Measurements from ENCODE around the gene CD300LF.

Gene CD300LF

DNA sequence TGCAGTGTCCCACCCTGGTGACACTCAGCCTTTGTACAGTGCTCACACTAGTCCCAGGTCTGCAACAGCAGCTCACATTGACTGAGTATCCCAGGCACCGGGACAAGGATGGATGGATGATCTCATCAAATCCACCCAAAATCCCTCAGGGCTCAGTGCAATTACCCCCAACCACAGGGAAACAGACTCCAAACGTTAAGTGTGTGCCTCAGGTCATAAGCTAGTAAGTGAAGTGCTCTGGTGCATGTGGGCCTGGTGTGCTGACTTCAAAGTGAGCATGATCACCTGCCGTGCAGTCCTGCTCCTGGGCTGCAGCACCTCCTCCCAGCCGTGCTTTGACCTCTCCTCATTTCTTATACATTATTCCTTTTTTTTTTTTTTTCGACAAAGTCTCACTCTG is 58.0 kb downstream of the CD300LF start:
- no peak for TF ChIP-seq CTCF (IDR thresholded peaks at IDR 0.05; ENCODE audit: extremely low read depth, missing control alignments)
- DNase-seq (ENCODE audit: low spot score), result no peak

DNA sequence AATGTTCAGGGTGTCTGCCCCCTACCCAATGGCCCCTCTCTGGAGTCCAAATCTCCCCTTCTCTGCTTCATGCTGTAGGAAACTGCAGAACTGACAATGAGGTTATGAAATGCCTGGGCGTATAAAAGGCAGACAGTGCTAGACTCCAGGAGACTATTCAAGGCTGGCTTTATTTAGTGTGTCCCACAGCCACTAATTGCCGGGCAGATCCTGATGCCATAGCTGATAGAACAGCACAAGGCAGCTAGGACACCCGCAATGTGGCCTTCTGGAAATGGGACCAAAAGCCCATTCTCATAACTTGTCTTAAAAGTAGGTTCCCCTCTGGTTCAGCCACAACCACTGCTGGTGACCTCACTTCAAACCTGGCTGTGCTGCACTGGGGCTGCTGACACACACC is 60.7 kb downstream of the CD300LF start:
- no peak for DNase-seq (ENCODE audit: low spot score)

DNA sequence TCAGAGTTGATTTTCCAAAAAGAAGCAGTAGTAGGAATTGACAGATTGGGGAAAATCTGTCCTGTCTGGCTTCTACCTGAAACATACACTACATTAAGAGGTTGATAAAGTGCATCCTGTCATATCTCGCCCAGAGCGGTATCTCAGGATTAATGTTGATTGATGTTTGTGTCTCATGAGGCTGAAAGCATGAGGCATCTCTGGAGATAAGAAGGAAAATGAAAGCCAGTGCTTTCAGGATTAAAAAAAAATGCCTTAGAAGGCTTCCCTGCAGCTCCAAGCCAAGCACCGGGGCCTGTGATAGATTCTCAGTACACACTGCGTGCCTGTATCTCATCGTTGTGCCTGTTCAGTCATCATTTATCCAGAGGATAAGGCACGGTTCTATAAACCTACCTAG is 62.8 kb downstream of the CD300LF start:
- no peak for TF ChIP-seq CTCF (IDR thresholded peaks at IDR 0.05; ENCODE audit: extremely low read depth, missing control alignments)
- no peak for DNase-seq (ENCODE audit: low spot score)

More for the DNA sequence above, 60.7 kb downstream of the CD300LF start:
- TF ChIP-seq CTCF (IDR thresholded peaks at IDR 0.05; ENCODE audit: extremely low read depth, missing control alignments), result no peak

DNA sequence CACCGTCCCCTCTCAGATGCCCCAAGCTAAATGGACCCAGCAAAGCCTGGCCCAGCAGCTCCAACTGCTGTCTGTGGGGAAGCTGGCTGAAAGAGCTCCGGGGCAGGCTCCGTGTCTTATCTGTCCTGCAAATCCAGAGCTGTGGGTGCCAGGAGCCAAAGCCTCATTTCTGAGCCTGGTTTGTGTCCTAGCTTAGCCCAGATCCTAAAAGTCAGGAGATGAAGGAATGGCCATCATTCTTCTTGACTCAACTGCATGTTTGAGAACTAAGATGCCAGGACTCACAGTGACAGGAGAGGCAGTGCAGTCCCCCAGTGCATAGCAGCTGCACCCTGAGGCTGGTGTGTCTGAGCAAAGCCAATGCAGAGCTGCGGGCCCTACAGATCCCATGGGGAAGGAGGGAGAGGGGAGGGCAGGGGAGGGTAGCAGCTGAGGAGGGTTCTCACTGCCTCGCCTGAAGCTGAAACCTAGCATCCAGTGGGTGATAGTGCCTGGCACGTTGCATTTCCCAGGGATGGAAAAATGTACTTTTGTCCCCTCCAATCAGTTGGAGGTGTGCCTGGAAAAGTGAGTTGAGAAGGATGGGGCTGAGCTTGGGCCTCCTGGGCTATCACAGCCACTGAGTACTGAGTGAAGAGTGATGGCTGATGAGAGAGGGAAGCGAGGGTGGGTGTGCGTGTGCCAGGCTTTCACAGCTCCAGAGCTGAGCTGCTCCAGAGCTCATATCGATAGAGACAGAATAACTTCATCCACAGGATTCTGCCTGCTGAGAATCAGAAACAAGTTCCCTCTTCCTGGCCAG is 64.7 kb downstream of the CD300LF start:
- no peak for TF ChIP-seq CTCF (IDR thresholded peaks at IDR 0.05; ENCODE audit: extremely low read depth, missing control alignments)
- no peak for DNase-seq (ENCODE audit: low spot score)

GRCh38 chr17:74646231-74646630 is 66.5 kb downstream of the CD300LF start:
- DNase-seq (ENCODE audit: low spot score), result peak; percentile 60
- TF ChIP-seq CTCF (IDR thresholded peaks at IDR 0.05; ENCODE audit: extremely low read depth, missing control alignments), result no peak

GRCh38 chr17:74645010-74645409 is 67.7 kb downstream of the CD300LF start:
- TF ChIP-seq CTCF (IDR thresholded peaks at IDR 0.05; ENCODE audit: extremely low read depth, missing control alignments), result no peak
- no peak for DNase-seq (ENCODE audit: low spot score)

- DNase-seq (ENCODE audit: low spot score), result no peak
- no peak for TF ChIP-seq CTCF (IDR thresholded peaks at IDR 0.05; ENCODE audit: extremely low read depth, missing control alignments)
These were observed 68.3 kb downstream of the CD300LF start for GRCh38 chr17:74644419-74644818.

Measured in GM20000 (cell line).